GM19351 (cell line): ENCODE results near the gene TBX2.

ENCODE experiments used
- ATAC-seq: cut with Tn5 transposase; IDR thresholded peaks from one replicate; pipeline ENCODE4 v1.9.1; 2021; ENCODE audit warnings: mild to moderate bottlenecking, moderate library complexity; ENCODE audit not compliant: unreplicated experiment

The TBX2 gene

DNA sequence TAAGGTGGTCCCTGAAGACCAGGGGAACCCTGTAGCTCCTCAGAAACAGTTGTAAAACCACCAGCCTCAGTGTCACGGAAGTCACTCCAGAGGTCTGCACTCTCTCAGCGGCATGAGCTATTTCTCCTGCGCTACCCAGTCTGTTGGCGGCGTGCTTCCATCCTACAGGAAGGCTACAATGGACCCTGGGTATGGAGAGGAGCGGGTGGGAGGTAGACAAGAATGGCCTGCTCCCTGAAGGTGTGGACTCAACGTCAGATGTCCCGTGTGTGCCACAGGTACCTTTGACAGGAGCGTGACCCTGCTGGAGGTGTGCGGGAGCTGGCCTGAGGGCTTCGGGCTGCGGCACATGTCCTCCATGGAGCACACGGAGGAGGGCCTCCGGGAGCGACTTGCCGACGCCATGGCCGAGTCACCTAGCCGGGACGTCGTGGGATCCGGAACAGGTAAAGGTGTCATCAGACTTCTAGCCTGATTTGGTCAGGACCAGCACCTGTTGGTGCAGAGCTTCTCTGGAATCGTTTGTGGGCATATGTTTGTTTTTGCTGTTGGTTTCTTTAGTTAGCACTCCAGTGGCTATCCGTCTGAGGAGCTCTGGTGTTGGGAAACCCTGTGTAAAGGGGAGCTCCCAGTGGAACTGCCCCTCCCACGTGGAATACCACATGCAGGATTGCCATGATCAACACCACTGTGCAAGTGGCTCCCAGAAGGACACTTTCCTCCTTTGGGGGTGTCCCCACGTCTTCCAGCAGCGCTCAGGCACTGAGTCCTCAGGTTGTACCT is 31.4 kb upstream of the TBX2 start:
- no peak for ATAC-seq

DNA sequence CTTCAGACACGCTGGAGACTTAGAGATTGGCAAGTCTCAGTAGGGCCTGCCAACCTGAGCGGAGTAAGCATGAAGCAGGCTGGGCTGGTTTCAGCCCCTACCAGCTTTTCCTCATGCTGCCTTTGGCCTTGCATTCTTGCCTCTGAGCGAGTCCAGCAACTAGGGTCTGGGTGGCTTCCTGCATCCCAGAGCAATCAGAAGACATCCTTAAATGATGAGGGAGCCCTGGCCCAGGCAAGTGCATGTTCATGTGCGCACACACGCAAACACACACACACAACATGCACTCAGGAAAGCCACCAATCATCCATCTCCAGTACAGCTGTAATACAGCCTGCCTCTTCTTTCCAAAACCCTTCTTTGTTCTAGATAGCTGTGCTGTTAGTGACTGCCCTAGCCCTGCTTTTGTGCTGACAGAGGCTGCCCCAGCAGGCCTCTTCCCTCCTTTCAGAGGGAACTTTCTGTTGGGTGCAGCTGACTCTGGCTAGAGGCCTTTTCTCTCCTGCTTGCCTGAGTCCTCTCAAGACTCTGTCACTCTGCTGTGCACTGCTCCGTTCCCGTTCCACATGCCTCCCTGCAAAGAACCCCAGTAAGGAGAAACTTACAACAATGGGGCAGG is 30.7 kb upstream of the TBX2 start:
- ATAC-seq: no peak

DNA sequence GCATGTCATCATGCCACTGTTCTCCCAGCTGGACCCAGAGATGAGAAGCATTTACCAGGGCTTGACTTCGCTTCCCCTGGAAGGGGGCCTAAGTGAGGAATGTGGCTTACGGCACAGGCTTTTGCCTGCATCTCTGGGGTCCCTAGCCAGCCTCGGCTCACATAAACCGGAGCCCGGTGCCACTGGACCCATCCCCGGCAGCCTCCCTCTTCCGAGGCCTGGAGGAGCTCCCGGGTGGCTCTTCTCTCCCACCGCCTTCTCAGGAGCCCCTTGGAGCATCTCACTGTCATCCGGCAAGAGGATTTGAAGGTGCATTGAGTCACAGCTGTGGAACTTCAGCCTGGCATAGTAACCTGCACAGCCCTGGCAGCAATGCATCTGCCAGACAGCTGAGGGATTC is 29.9 kb upstream of the TBX2 start:
- ATAC-seq: no peak

GRCh38 chr17:61371179-61371578 is 28.5 kb upstream of the TBX2 start:
- no peak for ATAC-seq

GRCh38 chr17:61371606-61372005 is 28.0 kb upstream of the TBX2 start:
- ATAC-seq: no peak

DNA sequence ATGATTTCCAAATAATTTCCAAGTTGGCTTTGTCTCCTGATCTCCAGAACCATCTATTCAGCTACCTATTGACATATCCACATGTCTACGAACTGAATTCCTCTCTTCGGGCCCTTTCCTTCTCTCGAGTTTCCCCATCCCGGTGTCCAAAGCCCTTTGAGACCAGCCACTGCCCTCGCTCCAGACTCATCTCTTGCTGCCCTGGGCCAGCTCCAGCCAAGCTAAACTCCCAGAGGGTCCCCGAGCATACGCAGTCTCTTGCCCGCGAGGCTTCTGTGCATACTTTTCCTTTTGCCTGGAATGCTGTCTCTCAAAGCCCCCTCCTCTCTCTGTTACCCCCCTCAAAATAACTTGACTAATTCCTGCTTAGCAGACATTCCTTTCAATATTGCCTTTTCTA is 27.2 kb upstream of the TBX2 start:
- no peak for ATAC-seq

DNA sequence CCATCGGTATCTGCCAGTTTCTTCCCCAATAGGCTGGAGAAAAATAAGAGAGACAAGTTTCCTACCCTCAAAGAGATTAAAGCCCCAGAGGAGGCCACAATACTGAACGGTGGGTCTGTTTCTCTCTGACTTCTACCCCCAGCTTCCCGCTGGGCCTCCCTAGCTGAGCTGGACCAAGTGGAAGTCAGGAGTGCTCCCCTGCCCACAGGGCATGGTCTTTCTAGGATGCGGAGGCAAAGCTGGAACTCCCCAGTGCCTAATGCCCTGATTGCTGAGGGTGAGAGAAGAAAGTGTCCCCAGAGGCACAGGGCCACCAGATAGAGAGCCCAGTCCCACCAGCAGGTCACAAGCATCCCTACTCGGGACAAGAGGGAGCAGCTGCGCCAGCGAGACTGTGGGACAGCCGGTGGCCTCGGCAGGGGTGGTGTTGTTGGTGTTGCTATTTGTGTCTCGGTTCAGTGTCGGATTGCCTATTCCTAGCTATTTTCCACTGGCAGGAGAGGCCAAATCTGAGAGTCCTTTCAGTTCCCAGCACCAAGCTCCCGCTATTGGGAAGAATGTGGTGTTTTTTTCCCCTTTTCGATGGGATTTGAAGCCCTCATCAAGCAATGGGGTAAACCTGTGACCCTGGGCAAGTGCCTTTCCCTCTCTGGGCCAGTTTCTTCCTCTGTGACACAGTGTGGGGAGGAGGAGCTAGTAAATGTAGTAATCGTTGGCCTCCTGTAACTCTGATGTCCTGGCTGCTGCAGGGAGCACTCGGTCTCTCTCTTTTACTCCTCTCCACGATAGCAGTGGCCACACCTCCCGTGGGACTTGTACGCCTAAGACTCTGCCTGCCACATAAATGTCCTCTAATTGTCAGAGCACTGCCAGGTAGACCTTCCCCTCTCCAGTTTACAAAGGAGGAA is 22.5 kb upstream of the TBX2 start:
- ATAC-seq: no peak

DNA sequence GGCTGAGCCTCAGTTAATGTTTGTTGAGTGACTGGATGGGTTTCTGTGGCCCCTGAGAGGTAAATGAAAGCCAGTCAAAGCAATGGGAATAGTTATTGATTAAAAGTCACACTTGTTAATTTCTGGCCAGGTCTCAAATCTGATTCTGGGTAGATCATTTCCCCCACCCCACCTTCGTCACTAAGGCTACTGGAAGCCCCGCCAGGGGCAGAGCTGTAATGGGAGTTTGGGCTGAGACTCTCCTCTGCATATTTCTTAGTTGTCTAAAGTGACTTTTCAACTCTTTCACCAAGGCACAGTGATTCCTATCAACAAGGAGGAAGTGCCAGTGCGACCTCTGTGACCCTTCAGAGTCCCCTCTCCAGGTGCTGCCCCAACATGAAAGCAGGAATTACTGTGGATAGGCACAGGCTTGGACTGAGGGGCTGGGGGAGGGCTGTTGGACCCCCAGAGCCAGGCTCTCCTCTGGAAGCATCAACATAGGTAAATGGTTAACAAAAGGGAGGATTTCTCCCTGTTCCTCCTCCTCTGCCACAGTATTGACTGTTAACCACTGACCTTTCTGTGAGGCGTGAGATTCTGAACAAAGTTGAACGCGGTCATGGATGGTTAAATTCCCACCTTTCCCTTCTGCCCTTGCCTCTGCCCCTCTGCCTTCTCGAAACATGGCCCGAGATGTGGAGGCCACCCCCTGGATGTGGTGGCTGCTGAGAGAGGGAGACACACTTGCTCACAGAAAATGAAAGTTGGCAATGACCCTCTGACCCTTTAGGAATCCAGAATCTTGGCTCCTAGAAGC is 20.8 kb upstream of the TBX2 start:
- ATAC-seq: no peak

DNA sequence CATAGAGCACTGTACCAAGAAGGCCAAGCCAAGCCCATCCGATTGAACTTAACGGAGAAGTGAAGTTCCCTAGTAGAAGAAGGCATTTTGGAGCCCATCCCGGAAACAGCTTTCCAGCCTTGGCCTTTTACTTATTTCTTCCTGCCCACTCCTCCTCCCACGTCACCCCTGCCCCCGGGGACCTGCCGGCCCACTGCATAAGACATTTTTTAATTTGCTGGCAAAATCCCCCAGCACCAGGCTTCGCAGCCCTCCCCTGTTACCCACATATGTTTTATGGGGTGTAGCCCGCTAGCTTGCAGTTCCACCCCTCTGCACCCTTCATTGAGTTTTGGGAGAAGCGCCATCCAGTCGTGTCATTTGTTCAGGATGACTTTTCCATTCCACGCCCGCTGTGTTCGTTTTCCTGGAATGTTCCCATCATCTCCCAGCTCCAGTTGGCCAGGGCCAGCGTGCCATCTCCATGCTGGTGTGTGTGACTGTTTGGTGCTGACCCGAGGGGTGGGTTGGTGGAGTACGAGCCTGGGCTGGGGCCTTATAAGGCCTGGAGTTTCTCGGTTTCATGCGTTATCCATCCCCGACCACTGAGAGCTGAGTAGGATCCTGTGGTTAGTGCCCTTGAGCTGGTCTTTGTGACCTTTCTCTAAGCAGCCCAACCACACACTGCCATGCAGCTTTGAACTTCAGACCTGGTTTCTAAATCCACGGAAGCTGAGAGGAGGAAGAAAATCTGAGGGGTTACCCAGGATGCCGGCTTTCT is 20.0 kb upstream of the TBX2 start:
- ATAC-seq: no peak

DNA sequence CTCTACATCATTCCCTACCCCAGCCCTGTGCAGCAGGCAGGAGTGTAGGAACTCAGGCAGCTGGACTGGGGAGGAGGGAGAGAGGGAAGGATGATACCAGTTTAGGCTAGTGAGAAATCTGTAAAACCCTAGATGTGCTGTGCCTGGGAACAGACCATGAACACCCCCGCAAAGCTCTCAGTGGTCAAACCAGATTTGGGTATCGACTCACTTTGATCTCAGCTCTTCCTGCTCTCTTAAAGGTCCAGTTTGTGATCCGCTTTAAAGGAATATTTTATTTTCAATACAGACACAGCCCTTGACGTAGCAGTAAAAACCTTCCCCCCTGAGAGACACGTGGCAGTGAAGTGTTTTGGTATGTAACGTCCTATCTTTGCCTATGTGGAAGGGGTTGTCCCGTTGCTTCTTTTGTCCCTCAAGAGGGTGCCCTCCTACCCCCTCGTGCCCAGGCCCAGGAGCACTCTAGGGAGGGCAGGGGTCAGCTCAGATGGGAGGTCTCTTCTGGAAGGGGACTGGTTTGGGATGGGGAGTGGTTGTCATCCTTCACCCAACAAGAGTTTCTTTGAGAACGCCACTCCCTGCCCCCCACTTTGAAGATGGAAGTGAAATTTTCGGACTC is 19.3 kb upstream of the TBX2 start:
- no peak for ATAC-seq

- no peak for ATAC-seq
These were observed 18.7 kb upstream of the TBX2 start for GRCh38 chr17:61380836-61381525.

- no peak for ATAC-seq
These were observed 18.1 kb upstream of the TBX2 start for GRCh38 chr17:61381537-61381936.

- no peak for ATAC-seq
These were observed 16.6 kb upstream of the TBX2 start for GRCh38 chr17:61382796-61383688.

DNA sequence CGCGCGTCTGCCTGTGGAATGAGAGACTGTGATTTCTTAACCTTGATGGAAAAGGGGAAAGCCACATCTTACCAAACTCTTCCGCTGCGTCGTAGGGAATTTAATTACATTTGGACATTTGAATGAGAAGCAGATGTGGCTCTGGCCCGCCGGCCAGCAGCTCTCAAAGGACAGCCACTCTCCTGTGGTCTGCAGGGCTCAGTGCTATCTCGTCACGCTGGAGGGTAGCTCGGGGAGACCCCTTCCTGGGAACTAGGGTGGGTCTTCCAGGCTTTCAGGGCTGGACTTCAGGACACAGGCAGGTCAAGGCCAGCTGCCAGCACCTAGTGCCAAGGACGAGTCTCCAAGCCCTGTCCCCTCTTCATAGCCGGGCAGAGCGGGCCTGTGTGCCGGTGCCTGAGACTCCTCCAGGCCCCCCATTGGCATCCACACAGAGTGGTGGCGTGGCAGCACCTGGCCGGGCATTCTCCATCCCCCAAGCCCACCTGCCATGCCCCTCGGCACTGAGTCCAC is 15.9 kb upstream of the TBX2 start:
- ATAC-seq: no peak

DNA sequence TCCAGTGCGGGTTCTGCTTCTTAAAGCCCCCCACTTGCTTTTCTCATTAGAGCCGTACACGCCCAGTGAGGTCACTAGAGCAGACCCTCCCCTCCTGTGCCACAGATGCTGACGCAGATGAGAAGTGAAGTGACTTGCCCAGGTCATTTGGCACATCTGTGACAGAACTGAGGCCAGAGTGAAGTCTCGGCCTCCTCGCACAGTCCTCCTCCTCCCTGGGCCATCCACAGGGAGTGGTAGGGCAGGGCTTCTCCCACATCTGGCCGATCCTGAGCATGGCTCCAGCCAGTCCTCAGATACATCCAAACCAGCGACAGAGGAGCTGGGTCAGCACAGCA is 15.3 kb upstream of the TBX2 start:
- no peak for ATAC-seq

DNA sequence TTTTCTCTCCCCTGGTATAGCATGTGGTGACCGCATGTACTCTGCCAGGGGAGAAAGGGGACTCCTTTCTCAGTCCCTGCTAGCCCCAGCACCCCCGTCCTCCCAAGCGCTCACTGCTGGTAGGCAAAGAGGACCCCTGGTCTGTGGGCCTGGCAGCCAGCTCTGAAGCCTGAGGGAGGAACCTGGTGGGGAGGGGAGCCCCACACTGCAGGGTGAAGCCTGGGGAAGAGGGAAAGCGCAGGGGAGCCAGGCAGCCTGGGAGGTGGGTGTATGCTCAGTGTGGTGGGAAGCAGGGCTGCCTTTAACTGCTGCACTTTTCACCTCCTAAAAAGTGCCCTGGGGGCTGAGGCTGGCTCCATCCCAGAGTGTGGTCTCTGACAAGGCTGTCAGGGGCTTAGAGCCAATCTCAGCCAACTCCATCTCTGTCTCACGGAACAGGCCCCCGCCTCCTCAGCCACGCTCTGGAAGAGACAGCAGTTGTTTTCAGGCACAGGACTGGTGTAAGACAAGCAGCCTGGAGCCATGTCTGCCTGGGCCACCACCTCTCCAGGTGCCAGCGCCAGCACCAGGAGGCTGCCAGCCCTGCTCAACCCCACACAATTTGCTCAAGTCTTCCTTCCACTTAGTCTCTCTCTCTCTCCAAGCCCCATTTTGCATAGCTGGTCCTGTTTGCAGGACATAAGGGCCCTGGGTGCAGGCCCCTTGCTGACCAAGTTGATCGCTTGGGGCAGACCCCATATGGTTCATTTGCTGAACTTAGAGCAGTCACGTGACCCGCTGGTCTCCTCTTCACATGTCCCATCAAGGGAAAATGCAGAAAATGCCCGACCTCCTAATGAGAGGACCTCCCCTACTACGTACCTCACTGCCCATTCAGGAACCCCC is 14.7 kb upstream of the TBX2 start:
- no peak for ATAC-seq

DNA sequence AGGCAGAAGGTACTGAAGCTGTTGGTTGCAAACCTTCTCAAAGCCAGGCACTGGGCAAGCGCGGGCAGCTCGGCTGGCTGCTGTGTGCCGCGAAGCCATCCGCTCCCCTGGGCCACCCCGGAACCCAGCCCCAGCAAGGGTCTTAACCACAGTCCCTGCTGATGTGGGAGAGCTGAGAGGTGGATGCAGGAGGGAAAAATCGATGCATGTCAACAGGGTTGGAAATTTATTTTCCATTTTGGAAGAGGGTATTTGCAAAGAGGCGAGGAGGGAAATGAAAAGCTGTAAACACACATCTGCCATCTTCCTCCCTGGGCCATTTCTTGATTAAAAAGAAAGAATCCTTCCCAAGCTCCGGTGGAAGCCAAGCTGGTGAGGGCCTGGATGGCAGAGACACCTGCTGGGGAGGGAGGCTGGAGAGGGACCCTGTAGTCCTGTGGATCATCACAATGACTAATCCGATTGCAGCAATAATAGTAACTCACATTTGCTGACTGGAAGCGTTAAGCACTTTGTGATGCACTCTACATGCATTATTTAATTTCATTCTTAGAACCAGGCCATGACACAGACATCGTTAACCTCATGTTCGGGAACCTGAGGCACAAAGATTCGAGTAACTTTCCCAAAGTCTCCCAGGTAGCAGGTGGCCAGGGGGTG is 13.9 kb upstream of the TBX2 start:
- ATAC-seq: no peak
